ENCODE data around the gene SPCS3.
A peak's percentile ranks its signal among the peaks of the same experiment; 100 is the strongest.

The SPCS3 gene

DNA sequence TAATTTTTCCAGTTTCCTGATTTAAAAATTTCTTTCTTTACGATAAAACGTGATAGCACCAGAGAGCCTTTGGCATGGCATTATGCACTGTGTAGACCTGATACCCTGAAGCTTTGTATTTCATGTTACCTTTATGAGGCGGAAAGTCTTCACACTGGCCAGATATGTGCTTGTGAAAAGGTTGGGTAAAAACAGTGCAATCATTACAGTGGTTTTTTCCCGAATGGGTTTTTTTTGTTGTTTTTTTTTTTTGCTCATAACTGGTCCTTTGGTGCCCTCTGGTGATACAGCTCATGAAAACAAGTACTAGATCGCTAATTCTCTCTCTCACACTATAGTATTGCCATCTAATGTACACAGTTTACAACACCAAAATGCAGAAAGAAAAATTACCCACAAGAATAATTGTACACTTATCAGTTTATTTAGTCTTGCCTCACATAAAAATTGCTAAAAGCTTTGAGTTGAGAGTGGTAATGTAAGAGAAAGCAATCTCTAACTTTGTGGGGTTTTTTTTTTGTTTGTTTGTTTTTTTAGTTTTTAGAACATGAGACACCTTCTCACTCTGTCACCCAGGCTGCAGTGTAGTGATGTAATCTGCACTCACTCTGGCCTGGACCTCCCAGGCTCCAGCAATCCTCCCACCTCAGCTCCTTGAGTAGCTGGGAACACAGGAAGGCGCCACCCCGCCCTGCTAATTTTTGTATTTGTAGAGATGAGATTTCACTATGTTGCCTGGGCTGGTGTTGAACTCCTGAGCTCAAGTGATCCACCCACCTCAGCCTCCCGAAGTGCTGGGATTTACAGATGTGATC lies 21.3 kb downstream of the SPCS3 start:
- TF ChIP-seq, protein P1, sequence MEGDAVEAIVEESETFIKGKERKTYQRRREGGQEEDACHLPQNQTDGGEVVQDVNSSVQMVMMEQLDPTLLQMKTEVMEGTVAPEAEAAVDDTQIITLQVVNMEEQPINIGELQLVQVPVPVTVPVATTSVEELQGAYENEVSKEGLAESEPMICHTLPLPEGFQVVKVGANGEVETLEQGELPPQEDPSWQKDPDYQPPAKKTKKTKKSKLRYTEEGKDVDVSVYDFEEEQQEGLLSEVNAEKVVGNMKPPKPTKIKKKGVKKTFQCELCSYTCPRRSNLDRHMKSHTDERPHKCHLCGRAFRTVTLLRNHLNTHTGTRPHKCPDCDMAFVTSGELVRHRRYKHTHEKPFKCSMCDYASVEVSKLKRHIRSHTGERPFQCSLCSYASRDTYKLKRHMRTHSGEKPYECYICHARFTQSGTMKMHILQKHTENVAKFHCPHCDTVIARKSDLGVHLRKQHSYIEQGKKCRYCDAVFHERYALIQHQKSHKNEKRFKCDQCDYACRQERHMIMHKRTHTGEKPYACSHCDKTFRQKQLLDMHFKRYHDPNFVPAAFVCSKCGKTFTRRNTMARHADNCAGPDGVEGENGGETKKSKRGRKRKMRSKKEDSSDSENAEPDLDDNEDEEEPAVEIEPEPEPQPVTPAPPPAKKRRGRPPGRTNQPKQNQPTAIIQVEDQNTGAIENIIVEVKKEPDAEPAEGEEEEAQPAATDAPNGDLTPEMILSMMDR (IDR thresholded peaks at IDR 0.05) = peak; percentile 55

DNA sequence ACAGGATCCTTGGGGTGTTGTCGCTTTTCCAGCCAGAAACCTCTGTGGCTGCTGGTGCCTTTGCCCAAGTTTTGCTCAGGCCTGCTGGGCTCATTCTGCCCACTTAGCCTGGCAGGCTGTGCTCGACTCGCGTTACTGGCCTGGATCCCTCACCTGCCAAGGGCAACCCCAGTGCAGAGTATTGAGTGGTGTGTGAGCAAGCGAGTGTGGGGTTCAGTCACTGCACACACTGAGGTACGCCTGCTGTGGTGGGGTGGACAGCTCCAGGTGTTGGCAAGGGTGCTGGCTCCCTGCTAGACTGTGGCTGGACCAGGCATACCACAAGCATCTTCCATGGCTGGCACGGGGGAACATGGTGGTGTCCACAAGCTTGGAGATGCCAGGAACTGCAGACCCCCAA lies 22.6 kb downstream of the SPCS3 start:
- TF ChIP-seq, protein P1 (IDR thresholded peaks at IDR 0.05) = no peak

DNA sequence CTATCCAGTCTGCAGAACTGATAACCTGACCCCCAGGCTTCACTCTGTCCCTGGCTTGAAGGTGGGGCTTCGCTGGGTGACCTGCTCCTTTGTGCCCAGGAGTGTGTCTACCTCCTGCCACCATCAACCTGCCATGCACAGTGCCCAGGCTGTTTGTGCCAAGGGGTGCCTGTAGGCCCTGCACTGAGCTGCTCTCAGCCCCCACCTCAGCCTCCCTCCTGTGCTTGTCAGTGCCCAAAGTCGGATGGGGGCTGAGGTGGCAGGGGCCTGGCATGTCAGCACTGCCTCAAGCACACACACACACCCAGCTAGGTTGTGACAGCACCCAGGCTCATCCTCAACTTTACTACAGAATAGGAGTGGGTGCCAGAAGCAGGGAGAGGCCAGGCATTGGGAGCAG lies 23.5 kb downstream of the SPCS3 start:
- TF ChIP-seq, protein P1 (IDR thresholded peaks at IDR 0.05) = no peak

DNA sequence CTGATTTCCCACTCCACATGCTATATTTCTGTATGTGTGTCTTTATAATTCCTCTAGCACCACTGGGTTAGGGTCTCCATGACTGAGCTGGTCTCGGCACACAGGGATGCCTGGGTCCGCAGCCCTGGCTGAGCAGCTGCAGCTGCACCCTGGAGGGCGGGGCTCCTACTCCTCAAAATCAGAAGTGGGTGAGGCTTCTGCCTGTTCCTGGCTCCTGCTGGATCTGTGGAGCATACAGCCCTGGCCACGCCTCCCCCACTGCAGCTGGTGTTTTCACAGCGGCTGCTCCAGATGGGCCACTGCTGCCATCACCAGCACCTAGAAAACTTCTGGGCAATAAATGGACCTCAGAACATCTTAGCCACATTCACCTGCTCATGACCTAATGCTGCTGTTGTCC lies 30.9 kb downstream of the SPCS3 start:
- TF ChIP-seq, protein P1 (IDR thresholded peaks at IDR 0.05) = no peak

DNA sequence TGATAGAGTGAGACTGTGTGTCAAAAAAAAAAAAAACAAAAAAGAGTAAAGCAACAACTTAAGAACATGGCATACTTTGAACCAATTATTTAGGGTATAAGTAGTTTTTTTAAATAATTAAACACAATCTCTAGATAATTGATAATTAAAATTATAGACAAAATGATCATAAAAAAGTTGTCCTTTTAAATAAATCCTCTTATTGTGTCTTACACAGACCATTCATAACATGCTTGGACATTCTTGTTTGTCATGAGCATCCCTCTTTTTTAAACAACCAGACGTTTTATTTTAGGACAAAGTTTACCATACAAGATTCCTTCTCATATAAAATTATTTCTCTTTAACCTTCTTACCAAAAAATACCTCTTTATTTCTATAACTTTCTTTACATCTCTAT lies 35.1 kb downstream of the SPCS3 start:
- TF ChIP-seq, protein P1 (IDR thresholded peaks at IDR 0.05) = no peak

DNA sequence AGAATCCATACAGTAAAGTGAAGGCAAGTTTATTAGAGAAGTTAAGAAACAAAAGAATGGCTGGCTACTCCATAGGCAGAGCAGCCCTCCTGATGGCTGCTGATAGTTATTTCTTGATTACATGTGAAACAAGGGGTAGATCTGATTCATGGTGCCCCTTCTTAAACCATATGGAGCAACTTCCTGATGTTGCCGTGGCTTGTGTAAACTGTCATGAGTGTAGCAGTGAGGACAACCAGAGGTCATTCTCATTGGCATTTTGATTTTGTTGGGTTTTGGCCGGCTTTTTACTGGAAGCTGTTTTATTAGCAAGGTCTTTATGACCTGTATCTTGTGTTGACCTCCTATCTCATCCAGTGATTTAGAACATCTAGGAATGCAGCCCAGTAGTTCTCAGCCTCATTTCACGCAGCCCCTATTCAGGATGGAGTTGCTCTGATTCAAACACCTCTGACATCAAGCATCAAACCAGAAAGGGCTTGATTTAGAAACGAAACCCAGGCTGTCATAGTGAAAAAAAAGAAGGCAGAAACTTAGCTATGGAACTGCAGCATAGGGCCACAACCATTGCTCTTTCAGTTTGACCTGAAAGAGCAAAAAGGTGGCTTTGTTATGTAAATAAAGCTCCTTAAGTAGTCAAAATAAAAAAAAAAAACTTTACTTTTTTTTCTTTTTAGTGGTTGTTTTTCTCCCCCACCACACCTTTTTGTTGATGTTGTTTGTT lies 37.8 kb downstream of the SPCS3 start:
- TF ChIP-seq, protein P1 (IDR thresholded peaks at IDR 0.05) = no peak

DNA sequence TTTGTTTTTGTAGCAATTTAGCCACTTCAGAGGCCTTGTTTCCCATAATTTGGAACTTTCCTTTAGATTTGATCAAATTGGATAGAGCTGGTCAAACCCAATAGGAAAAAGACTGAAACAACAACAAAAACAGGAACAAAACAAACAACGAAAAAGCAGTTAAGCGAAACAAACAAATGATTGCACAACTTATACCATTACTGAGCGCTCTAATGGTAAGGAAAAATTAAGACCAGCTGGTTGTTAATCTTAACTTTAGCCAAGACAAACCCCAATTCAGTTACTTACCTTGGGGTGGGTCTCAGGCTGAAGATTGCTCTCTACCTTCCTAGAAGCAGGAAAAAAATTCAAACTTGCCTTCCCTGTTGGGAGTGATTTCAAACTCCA lies 38.3 kb downstream of the SPCS3 start:
- TF ChIP-seq, protein P1 (IDR thresholded peaks at IDR 0.05) = no peak

Measured in LNCAP (cell line).